ENCODE data around the gene C1orf174. TPM values are rescaled to one million over a fixed set of nuclear protein-coding genes. Genes with fewer than 3 reads are reported as not detected.

The C1orf174 gene
- total and polyA plus RNA-seq, 2 of the 13 experiments (the other 11 are each of a cell fraction or from before 2014, with no cell fraction given) = 21.6 to 31.4 TPM

DNA sequence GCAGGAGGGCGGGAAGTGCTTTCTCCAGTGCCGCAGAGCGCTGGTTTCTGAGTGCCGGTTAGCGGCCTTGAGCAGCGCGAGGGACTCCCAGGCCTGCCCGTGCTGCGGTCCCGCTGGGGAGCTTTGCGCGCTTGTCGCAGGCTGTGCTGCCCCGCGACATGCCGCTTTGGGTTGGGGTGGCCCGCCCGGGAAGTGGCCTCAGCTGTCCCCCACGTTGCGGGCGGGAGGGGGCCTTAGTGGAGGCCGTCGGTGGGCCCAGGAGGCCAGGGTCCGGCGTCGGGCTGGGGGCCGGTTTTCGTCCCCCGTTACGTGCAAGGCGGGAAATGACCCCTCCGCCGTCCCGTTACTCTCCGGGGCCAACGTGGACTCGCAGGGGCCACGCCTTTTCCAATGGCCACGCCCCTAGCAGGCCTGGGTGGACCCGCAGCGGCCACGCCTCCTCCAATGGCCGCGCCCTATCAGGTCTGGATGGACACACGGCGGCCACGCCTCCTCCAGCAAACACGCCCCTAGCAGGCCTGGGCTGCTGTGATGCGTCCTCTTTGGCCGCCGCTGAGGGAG, 977 bp upstream of the C1orf174 start (continued):
- TF ChIP-seq ZBTB3 (CRISPR knock-in tag; IDR thresholded peaks at IDR 0.05; ENCODE audit: borderline replicate concordance, low read depth) (no peak), SMARCE1 (IDR thresholded peaks at IDR 0.05; ENCODE audit: borderline replicate concordance) (no peak), KDM1A (CRISPR knock-in tag; IDR thresholded peaks at IDR 0.05) (no peak), KLF13 (CRISPR knock-in tag; IDR thresholded peaks at IDR 0.05) (no peak), FOXC1 (CRISPR knock-in tag; IDR thresholded peaks at IDR 0.05; ENCODE audit: borderline replicate concordance) (no peak), JARID2 (CRISPR knock-in tag; IDR thresholded peaks at IDR 0.05; ENCODE audit: insufficient replicate concordance) (no peak), ZFY (CRISPR knock-in tag; IDR thresholded peaks at IDR 0.05) (no peak; the same call in none of the 2 replicates), SMARCC2 (IDR thresholded peaks at IDR 0.05) (no peak), ZNF432 (CRISPR knock-in tag; IDR thresholded peaks at IDR 0.05; ENCODE audit: borderline replicate concordance) (no peak), SRF (IDR thresholded peaks at IDR 0.05; ENCODE audit: low read depth, low read length) (no peak), SMAD9 (CRISPR knock-in tag; IDR thresholded peaks at IDR 0.05) (no peak), ZNF792 (CRISPR knock-in tag; IDR thresholded peaks at IDR 0.05) (no peak), ZNF598 (CRISPR knock-in tag; IDR thresholded peaks at IDR 0.05; ENCODE audit: borderline replicate concordance) (0 out of 2 replicates have a peak, but pooled peaks have one; percentile 27), ZNF451 (CRISPR knock-in tag; IDR thresholded peaks at IDR 0.05) (peak; percentile 50; the same call in 1 of the 2 replicates), TBX2 (CRISPR knock-in tag; IDR thresholded peaks at IDR 0.05; ENCODE audit: borderline replicate concordance) (peak; percentile 56), ZNF850 (CRISPR knock-in tag; conservative IDR thresholded peaks at IDR 0.05) (0 out of 2 replicates have a peak, but pooled peaks have one; percentile 47)
- TF ChIP-seq, protein P1, sequence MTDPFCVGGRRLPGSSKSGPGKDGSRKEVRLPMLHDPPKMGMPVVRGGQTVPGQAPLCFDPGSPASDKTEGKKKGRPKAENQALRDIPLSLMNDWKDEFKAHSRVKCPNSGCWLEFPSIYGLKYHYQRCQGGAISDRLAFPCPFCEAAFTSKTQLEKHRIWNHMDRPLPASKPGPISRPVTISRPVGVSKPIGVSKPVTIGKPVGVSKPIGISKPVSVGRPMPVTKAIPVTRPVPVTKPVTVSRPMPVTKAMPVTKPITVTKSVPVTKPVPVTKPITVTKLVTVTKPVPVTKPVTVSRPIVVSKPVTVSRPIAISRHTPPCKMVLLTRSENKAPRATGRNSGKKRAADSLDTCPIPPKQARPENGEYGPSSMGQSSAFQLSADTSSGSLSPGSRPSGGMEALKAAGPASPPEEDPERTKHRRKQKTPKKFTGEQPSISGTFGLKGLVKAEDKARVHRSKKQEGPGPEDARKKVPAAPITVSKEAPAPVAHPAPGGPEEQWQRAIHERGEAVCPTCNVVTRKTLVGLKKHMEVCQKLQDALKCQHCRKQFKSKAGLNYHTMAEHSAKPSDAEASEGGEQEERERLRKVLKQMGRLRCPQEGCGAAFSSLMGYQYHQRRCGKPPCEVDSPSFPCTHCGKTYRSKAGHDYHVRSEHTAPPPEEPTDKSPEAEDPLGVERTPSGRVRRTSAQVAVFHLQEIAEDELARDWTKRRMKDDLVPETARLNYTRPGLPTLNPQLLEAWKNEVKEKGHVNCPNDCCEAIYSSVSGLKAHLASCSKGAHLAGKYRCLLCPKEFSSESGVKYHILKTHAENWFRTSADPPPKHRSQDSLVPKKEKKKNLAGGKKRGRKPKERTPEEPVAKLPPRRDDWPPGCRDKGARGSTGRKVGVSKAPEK (CRISPR knock-in tag; IDR thresholded peaks at IDR 0.05; ENCODE audit: borderline replicate concordance) = no peak
- TF ChIP-seq, protein P2, sequence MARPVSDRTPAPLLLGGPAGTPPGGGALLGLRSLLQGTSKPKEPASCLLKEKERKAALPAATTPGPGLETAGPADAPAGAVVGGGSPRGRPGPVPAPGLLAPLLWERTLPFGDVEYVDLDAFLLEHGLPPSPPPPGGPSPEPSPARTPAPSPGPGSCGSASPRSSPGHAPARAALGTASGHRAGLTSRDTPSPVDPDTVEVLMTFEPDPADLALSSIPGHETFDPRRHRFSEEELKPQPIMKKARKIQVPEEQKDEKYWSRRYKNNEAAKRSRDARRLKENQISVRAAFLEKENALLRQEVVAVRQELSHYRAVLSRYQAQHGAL (CRISPR knock-in tag; IDR thresholded peaks at IDR 0.05; ENCODE audit: not compliant biosample characterization) = no peak
- TF ChIP-seq, protein P3, sequence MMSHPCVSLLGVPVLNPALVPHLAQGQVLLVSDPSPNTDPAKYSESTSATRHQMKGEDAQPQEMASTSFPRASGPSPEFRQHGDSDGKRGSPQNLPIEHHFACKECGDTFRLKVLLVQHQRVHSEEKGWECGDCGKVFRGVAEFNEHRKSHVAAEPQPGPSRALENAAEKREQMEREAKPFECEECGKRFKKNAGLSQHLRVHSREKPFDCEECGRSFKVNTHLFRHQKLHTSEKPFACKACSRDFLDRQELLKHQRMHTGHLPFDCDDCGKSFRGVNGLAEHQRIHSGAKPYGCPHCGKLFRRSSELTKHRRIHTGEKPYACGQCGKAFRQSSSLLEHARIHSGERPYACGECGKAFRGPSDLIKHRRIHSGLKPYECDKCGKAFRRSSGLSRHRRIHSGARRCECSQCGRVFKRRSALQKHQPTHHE (CRISPR knock-in tag; IDR thresholded peaks at IDR 0.05; ENCODE audit: borderline replicate concordance) = peak; percentile 21; the same call in 1 of the 2 replicates
- TF ChIP-seq, protein P4, sequence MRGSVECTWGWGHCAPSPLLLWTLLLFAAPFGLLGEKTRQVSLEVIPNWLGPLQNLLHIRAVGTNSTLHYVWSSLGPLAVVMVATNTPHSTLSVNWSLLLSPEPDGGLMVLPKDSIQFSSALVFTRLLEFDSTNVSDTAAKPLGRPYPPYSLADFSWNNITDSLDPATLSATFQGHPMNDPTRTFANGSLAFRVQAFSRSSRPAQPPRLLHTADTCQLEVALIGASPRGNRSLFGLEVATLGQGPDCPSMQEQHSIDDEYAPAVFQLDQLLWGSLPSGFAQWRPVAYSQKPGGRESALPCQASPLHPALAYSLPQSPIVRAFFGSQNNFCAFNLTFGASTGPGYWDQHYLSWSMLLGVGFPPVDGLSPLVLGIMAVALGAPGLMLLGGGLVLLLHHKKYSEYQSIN (CRISPR knock-in tag; IDR thresholded peaks at IDR 0.05; ENCODE audit: borderline replicate concordance) = no peak
- TF ChIP-seq, protein P5, sequence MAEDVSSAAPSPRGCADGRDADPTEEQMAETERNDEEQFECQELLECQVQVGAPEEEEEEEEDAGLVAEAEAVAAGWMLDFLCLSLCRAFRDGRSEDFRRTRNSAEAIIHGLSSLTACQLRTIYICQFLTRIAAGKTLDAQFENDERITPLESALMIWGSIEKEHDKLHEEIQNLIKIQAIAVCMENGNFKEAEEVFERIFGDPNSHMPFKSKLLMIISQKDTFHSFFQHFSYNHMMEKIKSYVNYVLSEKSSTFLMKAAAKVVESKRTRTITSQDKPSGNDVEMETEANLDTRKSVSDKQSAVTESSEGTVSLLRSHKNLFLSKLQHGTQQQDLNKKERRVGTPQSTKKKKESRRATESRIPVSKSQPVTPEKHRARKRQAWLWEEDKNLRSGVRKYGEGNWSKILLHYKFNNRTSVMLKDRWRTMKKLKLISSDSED (CRISPR knock-in tag; IDR thresholded peaks at IDR 0.05) = no peak
- TF ChIP-seq, protein P6, sequence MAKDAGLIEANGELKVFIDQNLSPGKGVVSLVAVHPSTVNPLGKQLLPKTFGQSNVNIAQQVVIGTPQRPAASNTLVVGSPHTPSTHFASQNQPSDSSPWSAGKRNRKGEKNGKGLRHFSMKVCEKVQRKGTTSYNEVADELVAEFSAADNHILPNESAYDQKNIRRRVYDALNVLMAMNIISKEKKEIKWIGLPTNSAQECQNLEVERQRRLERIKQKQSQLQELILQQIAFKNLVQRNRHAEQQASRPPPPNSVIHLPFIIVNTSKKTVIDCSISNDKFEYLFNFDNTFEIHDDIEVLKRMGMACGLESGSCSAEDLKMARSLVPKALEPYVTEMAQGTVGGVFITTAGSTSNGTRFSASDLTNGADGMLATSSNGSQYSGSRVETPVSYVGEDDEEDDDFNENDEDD (CRISPR knock-in tag; IDR thresholded peaks at IDR 0.05; ENCODE audit: borderline replicate concordance) = peak; percentile 48; the same call in 1 of the 2 replicates
